Thyroid gland (tissue), 4 donors: Measurements from ENCODE around the gene YARS1.

Experiments
- POLR2A ChIP-seq, 2 donors: fragments of 450-650 bp; IDR thresholded peaks; one replicate each; pipeline ENCODE4 v1.6.1; 2017; ENCODE audit warnings: antibody characterized with exemption in 2 of 2, mild to moderate bottlenecking in 2 of 2, moderate library complexity in 1 of 2
- TF ChIP-seq, protein P1 (sequence below), 6 experiments: fragments of 200-600 bp in 3 of 6; fragments of 450-650 bp in 3 of 6; sonication (generic) in 3 of 6; IDR thresholded peaks; one replicate each; pipeline ENCODE4 v1.5.1; 2016 to 2019; ENCODE audit warnings: antibody characterized with exemption in 6 of 6, mild to moderate bottlenecking in 2 of 6, inconsistent platforms in 1 of 6, moderate library complexity in 1 of 6

DNA sequence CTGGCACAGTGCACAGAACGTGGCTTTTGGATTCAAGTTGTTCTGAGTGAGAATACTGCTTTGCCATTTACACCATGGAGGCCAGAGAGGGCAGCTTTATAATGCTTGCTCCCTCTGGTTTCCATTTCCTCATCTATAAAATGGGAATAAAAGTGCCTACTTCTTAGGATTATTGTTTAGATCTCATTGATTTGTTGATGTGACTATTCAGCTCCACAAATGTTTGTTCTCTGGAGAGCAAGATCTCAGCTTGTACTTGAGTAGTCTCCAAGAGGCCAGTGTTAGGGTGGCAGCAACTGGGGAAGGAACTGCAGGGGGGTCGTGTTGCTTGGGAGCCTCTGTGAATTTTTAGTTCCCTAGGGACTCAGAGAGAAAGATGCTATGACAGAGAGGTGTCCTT lies 55.2 kb downstream of the YARS1 start:
- TF ChIP-seq, protein P1, sequence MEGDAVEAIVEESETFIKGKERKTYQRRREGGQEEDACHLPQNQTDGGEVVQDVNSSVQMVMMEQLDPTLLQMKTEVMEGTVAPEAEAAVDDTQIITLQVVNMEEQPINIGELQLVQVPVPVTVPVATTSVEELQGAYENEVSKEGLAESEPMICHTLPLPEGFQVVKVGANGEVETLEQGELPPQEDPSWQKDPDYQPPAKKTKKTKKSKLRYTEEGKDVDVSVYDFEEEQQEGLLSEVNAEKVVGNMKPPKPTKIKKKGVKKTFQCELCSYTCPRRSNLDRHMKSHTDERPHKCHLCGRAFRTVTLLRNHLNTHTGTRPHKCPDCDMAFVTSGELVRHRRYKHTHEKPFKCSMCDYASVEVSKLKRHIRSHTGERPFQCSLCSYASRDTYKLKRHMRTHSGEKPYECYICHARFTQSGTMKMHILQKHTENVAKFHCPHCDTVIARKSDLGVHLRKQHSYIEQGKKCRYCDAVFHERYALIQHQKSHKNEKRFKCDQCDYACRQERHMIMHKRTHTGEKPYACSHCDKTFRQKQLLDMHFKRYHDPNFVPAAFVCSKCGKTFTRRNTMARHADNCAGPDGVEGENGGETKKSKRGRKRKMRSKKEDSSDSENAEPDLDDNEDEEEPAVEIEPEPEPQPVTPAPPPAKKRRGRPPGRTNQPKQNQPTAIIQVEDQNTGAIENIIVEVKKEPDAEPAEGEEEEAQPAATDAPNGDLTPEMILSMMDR (IDR thresholded peaks at IDR 0.05): no peak
- TF ChIP-seq POLR2A (IDR thresholded peaks at IDR 0.05): no peak
